WTC11 (cell line): ENCODE data around the gene KNOP1. TPM values are rescaled to one million over a fixed set of nuclear protein-coding genes. Genes with fewer than 3 reads are reported as not detected.
"Not testable (repeated sequence)": the region's sequence is repeated elsewhere in the genome, so short reads cannot be mapped to it uniquely, and the experiment has no call there.

ENCODE experiments used
- ATAC-seq: fragments of 200-7000 bp; cut with Tn5 transposase; 2 replicates; pipeline ENCODE4 v1.10.0; 2021; ENCODE audit warnings: mild to moderate bottlenecking, moderate library complexity
- CTCF ChIA-PET: fragments of 300-600 bp; sonication (Branson Sonifier 250); formaldehyde crosslinking; loops from one replicate; lab custom pipeline; 2021; ENCODE audit warnings: antibody characterized with exemption; lab: Charles Lee
- POLR2A ChIA-PET: fragments of 350-600 bp; sonication (Branson Sonifier 250); formaldehyde crosslinking; loops from one replicate; lab custom pipeline; 2021; ENCODE audit warnings: antibody characterized with exemption; lab: Charles Lee
- DNase-seq: peaks from one replicate; pipeline ENCODE4 v3.0.0; 2021; ENCODE audit warnings: low spot score
- H3K27ac Mint-ChIP-seq: 2 replicates; pipeline ENCODE4 v1.8.0; 2021; ENCODE audit warnings: mixed read lengths
- H3K27me3 Mint-ChIP-seq: 2 replicates; pipeline ENCODE4 v1.8.0; 2021; ENCODE audit warnings: low read depth, mild to moderate bottlenecking, moderate library complexity, mixed read lengths
- H3K36me3 Mint-ChIP-seq: 2 replicates; pipeline ENCODE4 v1.8.0; 2021; ENCODE audit warnings: mixed read lengths
- H3K4me1 Mint-ChIP-seq: 2 replicates; pipeline ENCODE4 v1.8.0; 2022; ENCODE audit warnings: mixed read lengths
- H3K4me3 Mint-ChIP-seq: 2 replicates; pipeline ENCODE4 v1.8.0; 2021; ENCODE audit warnings: mild to moderate bottlenecking, moderate library complexity, mixed read lengths
- H3K9me3 Mint-ChIP-seq: 2 replicates; pipeline ENCODE4 v1.8.0; 2021; ENCODE audit warnings: mixed read lengths
- CBFB ChIP-seq: sonication (generic); formaldehyde crosslinking; IDR thresholded peaks from 2 replicates; pipeline ENCODE4 v1.8.1; 2022; ENCODE audit warnings: mild to moderate bottlenecking, low read depth, missing genetic modification reagents
- CREM ChIP-seq: sonication (generic); formaldehyde crosslinking; IDR thresholded peaks from 2 replicates; pipeline ENCODE4 v1.8.1; 2022; ENCODE audit warnings: mild to moderate bottlenecking, missing genetic modification reagents, moderate library complexity
- EMX1 ChIP-seq: fragments of 250-450 bp; sonication (Bioruptor Pico); IDR thresholded peaks from 2 replicates; pipeline ENCODE4 v1.8.0; 2021; ENCODE audit warnings: mild to moderate bottlenecking
- ERG ChIP-seq: fragments of 250-450 bp; sonication (Bioruptor Pico); IDR thresholded peaks from 2 replicates; pipeline ENCODE4 v1.8.0; 2021; ENCODE audit warnings: mild to moderate bottlenecking
- ETV6 ChIP-seq: sonication (generic); formaldehyde crosslinking; IDR thresholded peaks from 2 replicates; pipeline ENCODE4 v1.8.1; 2022; ENCODE audit warnings: mild to moderate bottlenecking, missing genetic modification reagents
- FOXP1 ChIP-seq: sonication (generic); formaldehyde crosslinking; IDR thresholded peaks from 2 replicates; pipeline ENCODE4 v1.8.0; 2022; ENCODE audit warnings: missing genetic modification reagents, mild to moderate bottlenecking, moderate library complexity, borderline replicate concordance
- GABPB1 ChIP-seq: sonication (generic); formaldehyde crosslinking; IDR thresholded peaks from 2 replicates; pipeline ENCODE4 v1.8.1; 2023; ENCODE audit warnings: mild to moderate bottlenecking, missing genetic modification reagents
- JUN ChIP-seq: sonication (generic); formaldehyde crosslinking; IDR thresholded peaks from 2 replicates; pipeline ENCODE4 v1.8.0; 2023; ENCODE audit warnings: mild to moderate bottlenecking, missing genetic modification reagents
- OVOL2 ChIP-seq: fragments of 250-450 bp; sonication (Bioruptor Pico); IDR thresholded peaks from 2 replicates; pipeline ENCODE4 v1.9.0; 2021; ENCODE audit warnings: mild to moderate bottlenecking, borderline replicate concordance
- ZMAT4 ChIP-seq: fragments of 250-450 bp; sonication (Bioruptor Pico); IDR thresholded peaks from 2 replicates; pipeline ENCODE4 v1.9.0; 2021; ENCODE audit warnings: mild to moderate bottlenecking
- ZNF121 ChIP-seq: sonication (generic); formaldehyde crosslinking; IDR thresholded peaks from 2 replicates; pipeline ENCODE4 v1.8.0; 2023; ENCODE audit warnings: missing genetic modification reagents
- ZNF219 ChIP-seq: sonication (generic); formaldehyde crosslinking; IDR thresholded peaks from 2 replicates; pipeline ENCODE4 v1.8.0; 2023; ENCODE audit warnings: missing genetic modification reagents, mild to moderate bottlenecking, borderline replicate concordance
- ZNF396 ChIP-seq: fragments of 250-450 bp; sonication (Bioruptor Pico); IDR thresholded peaks from 2 replicates; pipeline ENCODE4 v1.8.0; 2021; ENCODE audit warnings: mild to moderate bottlenecking, moderate library complexity, borderline replicate concordance
- ZNF423 ChIP-seq: fragments of 250-450 bp; sonication (Bioruptor Pico); IDR thresholded peaks from 2 replicates; pipeline ENCODE4 v2.1.2; 2022; ENCODE audit warnings: mild to moderate bottlenecking, moderate library complexity
- total RNA-seq: library from RNA; stranded (reverse); gene quantifications from 3 replicates; pipeline ENCODE4 v1.2.3, GENCODE V29; 2021
- TF ChIP-seq, protein P1 (sequence below): fragments of 250-450 bp; sonication (Bioruptor Pico); IDR thresholded peaks from 2 replicates; pipeline ENCODE4 v1.9.0; 2021; ENCODE audit warnings: mild to moderate bottlenecking, borderline replicate concordance
- TF ChIP-seq, protein P2 (sequence below): sonication (generic); formaldehyde crosslinking; IDR thresholded peaks from 2 replicates; pipeline ENCODE4 v1.8.1; 2023; ENCODE audit warnings: mild to moderate bottlenecking, missing genetic modification reagents, moderate library complexity

Gene KNOP1
- total RNA-seq, 1 experiment from 2014 or later, result 102 TPM

DNA sequence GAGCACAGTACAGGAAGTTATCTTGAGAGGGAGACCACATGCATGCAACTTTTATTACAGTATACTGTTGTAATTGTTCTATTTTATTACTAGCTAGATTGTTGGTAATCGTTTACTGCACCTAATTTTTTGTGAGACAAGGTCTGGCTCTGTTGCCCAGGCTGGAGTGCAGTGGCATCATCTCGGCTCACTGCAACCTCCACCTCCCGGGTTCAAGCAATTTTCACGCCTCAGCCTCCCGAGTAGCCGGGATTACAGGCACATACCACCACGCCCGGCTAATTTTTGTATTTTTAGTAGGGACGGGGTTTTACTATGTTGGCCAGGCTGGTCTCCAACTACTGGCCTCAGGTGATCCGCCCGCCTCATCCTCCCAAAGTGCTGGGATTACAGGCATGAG, 1.3 kb downstream of the KNOP1 start:
- H3K9me3 Mint-ChIP-seq, DNase-seq, POLR2A ChIA-PET, ATAC-seq, H3K27me3 Mint-ChIP-seq: not testable (repeated sequence)
- Mint-ChIP-seq H3K4me1 (peaks cover 37% of the 10 kb centered on the region), H3K27ac (peak overlapping the region; percentile 21; the same call in 1 of the 2 replicates), H3K36me3 (peaks cover 37% of the 10 kb centered on the region), H3K4me3 (peak overlapping the region; percentile 97)
- TF ChIP-seq GABPB1 (CRISPR knock-in tag) (0 out of 2 replicates have a peak, but pooled peaks have one; percentile 10), ZNF121 (CRISPR knock-in tag) (0 out of 2 replicates have a peak, but pooled peaks have one; percentile 43)
- CTCF ChIA-PET, result interaction anchor here (1.7 kb wide), 1 partner anchor 115 kb away, joined by 3 read pairs; no protein-coding TSS in a partner anchor

GRCh38 chr16:19716183-19716582, 1.8 kb downstream of the KNOP1 start:
- Mint-ChIP-seq H3K4me3 (peak overlapping the region; percentile 97), H3K4me1 (peaks cover 43% of the 10 kb centered on the region), H3K27me3 (no peaks in the 10 kb centered on the region), H3K9me3 (no peaks in the 10 kb centered on the region), H3K36me3 (peaks cover 40% of the 10 kb centered on the region), H3K27ac (peak overlapping the region; percentile 21; the same call in 1 of the 2 replicates)
- no peak for TF ChIP-seq JUN (CRISPR knock-in tag)
- TF ChIP-seq CBFB (CRISPR knock-in tag), result no peak
- ATAC-seq (no peak), DNase-seq (no peak)
- POLR2A ChIA-PET, result no interaction called here
- CTCF ChIA-PET, result interaction anchor here (1.7 kb wide), 1 partner anchor 115 kb away, joined by 3 read pairs; no protein-coding TSS in a partner anchor

DNA sequence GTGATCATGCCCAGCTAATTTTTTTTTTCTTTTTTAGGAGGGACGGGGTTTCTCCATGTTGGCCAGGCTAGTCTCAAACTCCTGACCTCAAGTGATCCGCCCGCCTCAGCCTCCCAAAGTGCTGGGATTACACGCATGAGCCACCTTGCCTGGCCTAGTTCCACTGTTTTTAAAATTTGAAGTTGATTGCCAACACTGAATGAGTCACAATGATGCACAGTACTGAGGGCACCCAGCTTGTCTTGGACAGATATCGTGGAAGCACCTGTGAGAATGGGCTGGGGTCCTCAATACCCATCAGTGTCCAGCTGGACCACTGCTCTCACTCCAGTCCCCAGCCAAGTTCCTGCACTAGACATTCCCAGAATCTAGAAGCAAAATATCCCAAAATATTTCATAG, 2.5 kb downstream of the KNOP1 start:
- Mint-ChIP-seq H3K27ac (peak overlapping the region; percentile 79), H3K4me1 (peaks cover 49% of the 10 kb centered on the region)
- CTCF ChIA-PET, result no interaction called here

More for the DNA sequence above, 2.5 kb downstream of the KNOP1 start:
- ATAC-seq (no peak), DNase-seq (no peak)
- Mint-ChIP-seq H3K9me3 (no peaks in the 10 kb centered on the region), H3K36me3 (peaks cover 41% of the 10 kb centered on the region), H3K27me3 (no peaks in the 10 kb centered on the region), H3K4me3 (peak overlapping the region; percentile 97)
- POLR2A ChIA-PET, result interaction anchor here (0.6 kb wide), 1 partner anchor 149 kb away, joined by 3 read pairs; no protein-coding TSS in a partner anchor
- TF ChIP-seq ZNF219 (CRISPR knock-in tag) (no peak), ZMAT4 (CRISPR knock-in tag) (no peak), EMX1 (CRISPR knock-in tag) (no peak), CREM (CRISPR knock-in tag) (no peak), ETV6 (CRISPR knock-in tag) (no peak), ZNF396 (CRISPR knock-in tag) (no peak), ZNF121 (CRISPR knock-in tag) (no peak), ERG (no peak), FOXP1 (CRISPR knock-in tag) (no peak), ZNF423 (CRISPR knock-in tag) (no peak), OVOL2 (CRISPR knock-in tag) (no peak)
- TF ChIP-seq, protein P1, sequence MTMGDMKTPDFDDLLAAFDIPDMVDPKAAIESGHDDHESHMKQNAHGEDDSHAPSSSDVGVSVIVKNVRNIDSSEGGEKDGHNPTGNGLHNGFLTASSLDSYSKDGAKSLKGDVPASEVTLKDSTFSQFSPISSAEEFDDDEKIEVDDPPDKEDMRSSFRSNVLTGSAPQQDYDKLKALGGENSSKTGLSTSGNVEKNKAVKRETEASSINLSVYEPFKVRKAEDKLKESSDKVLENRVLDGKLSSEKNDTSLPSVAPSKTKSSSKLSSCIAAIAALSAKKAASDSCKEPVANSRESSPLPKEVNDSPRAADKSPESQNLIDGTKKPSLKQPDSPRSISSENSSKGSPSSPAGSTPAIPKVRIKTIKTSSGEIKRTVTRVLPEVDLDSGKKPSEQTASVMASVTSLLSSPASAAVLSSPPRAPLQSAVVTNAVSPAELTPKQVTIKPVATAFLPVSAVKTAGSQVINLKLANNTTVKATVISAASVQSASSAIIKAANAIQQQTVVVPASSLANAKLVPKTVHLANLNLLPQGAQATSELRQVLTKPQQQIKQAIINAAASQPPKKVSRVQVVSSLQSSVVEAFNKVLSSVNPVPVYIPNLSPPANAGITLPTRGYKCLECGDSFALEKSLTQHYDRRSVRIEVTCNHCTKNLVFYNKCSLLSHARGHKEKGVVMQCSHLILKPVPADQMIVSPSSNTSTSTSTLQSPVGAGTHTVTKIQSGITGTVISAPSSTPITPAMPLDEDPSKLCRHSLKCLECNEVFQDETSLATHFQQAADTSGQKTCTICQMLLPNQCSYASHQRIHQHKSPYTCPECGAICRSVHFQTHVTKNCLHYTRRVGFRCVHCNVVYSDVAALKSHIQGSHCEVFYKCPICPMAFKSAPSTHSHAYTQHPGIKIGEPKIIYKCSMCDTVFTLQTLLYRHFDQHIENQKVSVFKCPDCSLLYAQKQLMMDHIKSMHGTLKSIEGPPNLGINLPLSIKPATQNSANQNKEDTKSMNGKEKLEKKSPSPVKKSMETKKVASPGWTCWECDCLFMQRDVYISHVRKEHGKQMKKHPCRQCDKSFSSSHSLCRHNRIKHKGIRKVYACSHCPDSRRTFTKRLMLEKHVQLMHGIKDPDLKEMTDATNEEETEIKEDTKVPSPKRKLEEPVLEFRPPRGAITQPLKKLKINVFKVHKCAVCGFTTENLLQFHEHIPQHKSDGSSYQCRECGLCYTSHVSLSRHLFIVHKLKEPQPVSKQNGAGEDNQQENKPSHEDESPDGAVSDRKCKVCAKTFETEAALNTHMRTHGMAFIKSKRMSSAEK (CRISPR knock-in tag), result no peak
- TF ChIP-seq, protein P2, sequence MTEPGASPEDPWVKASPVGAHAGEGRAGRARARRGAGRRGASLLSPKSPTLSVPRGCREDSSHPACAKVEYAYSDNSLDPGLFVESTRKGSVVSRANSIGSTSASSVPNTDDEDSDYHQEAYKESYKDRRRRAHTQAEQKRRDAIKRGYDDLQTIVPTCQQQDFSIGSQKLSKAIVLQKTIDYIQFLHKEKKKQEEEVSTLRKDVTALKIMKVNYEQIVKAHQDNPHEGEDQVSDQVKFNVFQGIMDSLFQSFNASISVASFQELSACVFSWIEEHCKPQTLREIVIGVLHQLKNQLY, result no peak
- TF ChIP-seq, all 79 proteins: peak for 0
